Liver (tissue), 9 donors: ENCODE data around the gene PERCC1. TPM values are rescaled to one million over a fixed set of nuclear protein-coding genes. Genes with fewer than 3 reads are reported as not detected.

ENCODE experiments used
- DNase-seq: peaks from one replicate; pipeline ENCODE4 v3.0.0-alpha.2; 2017; ENCODE audit warnings: low spot score
- H3K27ac ChIP-seq, 2 donors: one replicate each; pipeline ENCODE4 v1.7.0; 2013; ENCODE audit warnings: inconsistent platforms in 2 of 2, low read length in 2 of 2, control low read depth in 1 of 2, low read depth in 1 of 2, mild to moderate bottlenecking in 1 of 2
- H3K27me3 ChIP-seq, 4 donors: one replicate each; pipeline versions ENCODE4 v1.6.1 to v1.7.0; 2013; ENCODE audit warnings: low read length in 3 of 4, inconsistent platforms in 1 of 4, mild to moderate bottlenecking in 1 of 4, moderate library complexity in 1 of 4; ENCODE audit not compliant: control insufficient read depth in 4 of 4, insufficient read depth in 4 of 4
- H3K36me3 ChIP-seq, 4 donors: one replicate each; pipeline versions ENCODE4 v1.6.1 to v1.7.0; 2013; ENCODE audit warnings: low read length in 3 of 4, mild to moderate bottlenecking in 3 of 4, low read depth in 1 of 4, moderate library complexity in 1 of 4; ENCODE audit not compliant: control insufficient read depth in 4 of 4, insufficient read depth in 3 of 4
- H3K4me1 ChIP-seq, 4 donors: one replicate each; pipeline versions ENCODE4 v1.6.1 to v1.7.0; 2013; ENCODE audit warnings: low read length in 3 of 4, mild to moderate bottlenecking in 3 of 4, moderate library complexity in 1 of 4; ENCODE audit not compliant: control insufficient read depth in 4 of 4, insufficient read depth in 4 of 4
- H3K4me3 ChIP-seq, 3 donors: one replicate each; pipeline versions ENCODE4 v1.6.1 to v1.7.0; 2013; ENCODE audit warnings: low read length in 3 of 3, control low read depth in 1 of 3, low read depth in 1 of 3, mild to moderate bottlenecking in 1 of 3
- H3K9ac ChIP-seq, 2 donors: one replicate each; pipeline ENCODE4 v1.7.0; 2013; ENCODE audit warnings: low read length in 2 of 2, mild to moderate bottlenecking in 2 of 2, moderate library complexity in 2 of 2, control low read depth in 1 of 2, low read depth in 1 of 2
- H3K9me3 ChIP-seq, 4 donors: one replicate each; pipeline versions ENCODE4 v1.6.1 to v1.7.0; 2013; ENCODE audit warnings: low read length in 3 of 4; ENCODE audit not compliant: control insufficient read depth in 4 of 4
- EGR1 ChIP-seq, 2 donors: IDR thresholded peaks; 2 replicates each; pipeline ENCODE4 v1.6.1; 2016 to 2018; ENCODE audit warnings: antibody characterized with exemption in 2 of 2, low read depth in 2 of 2
- FOXA1 ChIP-seq: IDR thresholded peaks from 2 replicates; pipeline ENCODE4 v1.6.1; 2016; ENCODE audit warnings: antibody characterized with exemption
- FOXA2 ChIP-seq: IDR thresholded peaks from 2 replicates; pipeline ENCODE4 v1.6.1; 2016; ENCODE audit warnings: antibody characterized with exemption
- HNF4A ChIP-seq, 2 donors: conservative IDR thresholded peaks; 2 replicates each; pipeline ENCODE4 v1.6.1; 2016; ENCODE audit warnings: antibody characterized with exemption in 2 of 2, mild to moderate bottlenecking in 2 of 2
- JUND ChIP-seq, 2 donors: IDR thresholded peaks; 2 replicates each; pipeline ENCODE4 v1.6.1; 2016; ENCODE audit warnings: antibody characterized with exemption in 2 of 2
- NR2F2 ChIP-seq: IDR thresholded peaks from 2 replicates; pipeline ENCODE4 v1.6.1; 2016; ENCODE audit warnings: antibody characterized with exemption
- RAD21 ChIP-seq, 2 donors: IDR thresholded peaks; 2 replicates each; pipeline ENCODE4 v1.6.1; 2016; ENCODE audit warnings: antibody characterized with exemption in 2 of 2, mild to moderate bottlenecking in 2 of 2
- RXRA ChIP-seq, 2 donors: IDR thresholded peaks; 2 replicates each; pipeline ENCODE4 v1.6.1; 2017 to 2018; ENCODE audit warnings: antibody characterized with exemption in 2 of 2, mild to moderate bottlenecking in 1 of 2
- SP1 ChIP-seq: IDR thresholded peaks from 2 replicates; pipeline ENCODE4 v1.6.1; 2018; ENCODE audit warnings: antibody characterized with exemption, mild to moderate bottlenecking
- YY1 ChIP-seq: IDR thresholded peaks from 2 replicates; pipeline ENCODE4 v1.6.1; 2016; ENCODE audit warnings: antibody characterized with exemption, mild to moderate bottlenecking
- WGBS: extraction: QIAGEN DNeasy Blood & Tissue Kit; methylation state at CpG from one replicate; pipeline ENCODE4 v1.1.7; 2013; 5-methylcytosine and 5-hydroxymethylcytosine counted together
- polyA plus RNA-seq, 2 donors: library from polyadenylated mRNA; stranded (reverse) in 1 of 2; unstranded in 1 of 2; fragments of 200-250 nt in 1 of 2; fragments of >200 nt in 1 of 2; fragmentation: Nextera tagmentation in 1 of 2; extraction: Ambion mirVana in 1 of 2; gene quantifications; one replicate each; pipeline versions ENCODE4 v1.2.1 to v1.2.3, GENCODE V29; 2013 to 2015
- total RNA-seq, 2 donors: library from RNA; depleted of rRNA; stranded (reverse); fragments of >200 nt; gene quantifications; one replicate each; pipeline ENCODE4 v1.2.3, GENCODE V29; 2014
- TF ChIP-seq, protein P1 (sequence below): IDR thresholded peaks from 2 replicates; pipeline ENCODE4 v1.6.1; 2016; ENCODE audit warnings: antibody characterized with exemption, mild to moderate bottlenecking
- TF ChIP-seq, protein P2 (sequence below): IDR thresholded peaks from 2 replicates; pipeline ENCODE4 v1.6.1; 2016; ENCODE audit warnings: antibody characterized with exemption
- TF ChIP-seq, protein P3 (sequence below): fragments of 150-350 bp; IDR thresholded peaks from 2 replicates; pipeline ENCODE4 v1.5.1; 2017; ENCODE audit warnings: improper control_type of control experiment, low read depth, low read length; ENCODE audit not compliant: missing input control
- donor health status: healthy.
- donor health status: healthy.
- donor health status: healthy.
- donor health status: healthy.
- donor health status: healthy.

Gene PERCC1
- total and polyA plus RNA-seq, 4 donors: 0.50 to 4.7 TPM; not detected in 2

DNA sequence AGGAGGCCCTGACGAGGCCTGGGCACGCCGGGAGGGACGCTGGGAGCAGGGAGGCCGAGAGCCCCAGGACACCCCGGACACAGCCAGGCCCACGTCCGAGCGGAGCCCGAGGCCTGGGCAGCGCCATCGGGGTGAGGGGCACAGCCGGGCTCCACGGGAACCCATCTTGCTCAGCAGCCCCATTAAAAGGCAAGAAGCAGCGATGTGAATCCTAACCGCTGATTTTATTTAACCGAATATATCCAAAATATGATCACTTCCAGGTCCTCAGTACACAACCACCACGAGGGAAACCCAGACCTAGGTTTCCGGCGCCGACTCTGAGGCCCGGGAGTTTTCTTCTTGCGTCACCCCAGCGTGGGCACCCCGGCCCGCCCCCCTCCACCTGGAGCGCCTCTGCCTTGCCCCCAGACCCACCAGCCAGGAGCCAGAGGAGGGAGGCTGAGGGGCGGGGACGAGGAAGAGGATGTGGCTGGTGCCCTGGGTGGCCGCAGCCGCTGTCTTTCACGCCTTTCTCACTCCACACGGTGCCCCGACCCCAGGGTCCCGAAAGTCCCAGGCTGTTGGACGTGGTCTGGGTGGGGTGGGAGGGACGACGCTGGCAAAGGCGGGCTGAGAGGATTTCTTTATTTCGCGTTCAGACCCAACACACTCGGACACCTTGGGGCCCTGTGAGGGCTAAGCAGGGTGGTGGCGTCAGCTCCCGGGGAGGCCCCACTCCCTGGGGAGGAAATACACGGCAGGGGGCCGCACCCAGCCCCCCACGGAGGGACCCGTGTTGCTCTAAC lies 14.0 kb downstream of the PERCC1 start:
- no peak overlapping the region for H3K4me3 ChIP-seq
- H3K9me3 ChIP-seq: no peaks in the 10 kb centered on the region
- H3K27ac ChIP-seq: no peak overlapping the region
- WGBS: 90% methylated on average over 48 of the region's 48 CpGs
- no peak overlapping the region for H3K9ac ChIP-seq
- no peak for DNase-seq
- H3K4me1 ChIP-seq: no peaks in the 10 kb centered on the region
- TF ChIP-seq RXRA (IDR thresholded peaks at IDR 0.05): no peak
- TF ChIP-seq HNF4A (conservative IDR thresholded peaks at IDR 0.05): no peak
- TF ChIP-seq YY1: no peak
- TF ChIP-seq JUND (IDR thresholded peaks at IDR 0.05): no peak
- TF ChIP-seq SP1: no peak
- TF ChIP-seq, protein P1, sequence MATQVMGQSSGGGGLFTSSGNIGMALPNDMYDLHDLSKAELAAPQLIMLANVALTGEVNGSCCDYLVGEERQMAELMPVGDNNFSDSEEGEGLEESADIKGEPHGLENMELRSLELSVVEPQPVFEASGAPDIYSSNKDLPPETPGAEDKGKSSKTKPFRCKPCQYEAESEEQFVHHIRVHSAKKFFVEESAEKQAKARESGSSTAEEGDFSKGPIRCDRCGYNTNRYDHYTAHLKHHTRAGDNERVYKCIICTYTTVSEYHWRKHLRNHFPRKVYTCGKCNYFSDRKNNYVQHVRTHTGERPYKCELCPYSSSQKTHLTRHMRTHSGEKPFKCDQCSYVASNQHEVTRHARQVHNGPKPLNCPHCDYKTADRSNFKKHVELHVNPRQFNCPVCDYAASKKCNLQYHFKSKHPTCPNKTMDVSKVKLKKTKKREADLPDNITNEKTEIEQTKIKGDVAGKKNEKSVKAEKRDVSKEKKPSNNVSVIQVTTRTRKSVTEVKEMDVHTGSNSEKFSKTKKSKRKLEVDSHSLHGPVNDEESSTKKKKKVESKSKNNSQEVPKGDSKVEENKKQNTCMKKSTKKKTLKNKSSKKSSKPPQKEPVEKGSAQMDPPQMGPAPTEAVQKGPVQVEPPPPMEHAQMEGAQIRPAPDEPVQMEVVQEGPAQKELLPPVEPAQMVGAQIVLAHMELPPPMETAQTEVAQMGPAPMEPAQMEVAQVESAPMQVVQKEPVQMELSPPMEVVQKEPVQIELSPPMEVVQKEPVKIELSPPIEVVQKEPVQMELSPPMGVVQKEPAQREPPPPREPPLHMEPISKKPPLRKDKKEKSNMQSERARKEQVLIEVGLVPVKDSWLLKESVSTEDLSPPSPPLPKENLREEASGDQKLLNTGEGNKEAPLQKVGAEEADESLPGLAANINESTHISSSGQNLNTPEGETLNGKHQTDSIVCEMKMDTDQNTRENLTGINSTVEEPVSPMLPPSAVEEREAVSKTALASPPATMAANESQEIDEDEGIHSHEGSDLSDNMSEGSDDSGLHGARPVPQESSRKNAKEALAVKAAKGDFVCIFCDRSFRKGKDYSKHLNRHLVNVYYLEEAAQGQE: no peak
- no peak for TF ChIP-seq FOXA1
- no peak for TF ChIP-seq RAD21 (IDR thresholded peaks at IDR 0.05)
- no peak for TF ChIP-seq EGR1 (IDR thresholded peaks at IDR 0.05; ENCODE audit: low read depth in 2 of 2)
- no peak for TF ChIP-seq FOXA2
- peaks cover 0 to 17% (median 6%) of the 10 kb centered on the region in 4 donors for H3K36me3 ChIP-seq
- H3K27me3 ChIP-seq: no peaks in the 10 kb centered on the region

DNA sequence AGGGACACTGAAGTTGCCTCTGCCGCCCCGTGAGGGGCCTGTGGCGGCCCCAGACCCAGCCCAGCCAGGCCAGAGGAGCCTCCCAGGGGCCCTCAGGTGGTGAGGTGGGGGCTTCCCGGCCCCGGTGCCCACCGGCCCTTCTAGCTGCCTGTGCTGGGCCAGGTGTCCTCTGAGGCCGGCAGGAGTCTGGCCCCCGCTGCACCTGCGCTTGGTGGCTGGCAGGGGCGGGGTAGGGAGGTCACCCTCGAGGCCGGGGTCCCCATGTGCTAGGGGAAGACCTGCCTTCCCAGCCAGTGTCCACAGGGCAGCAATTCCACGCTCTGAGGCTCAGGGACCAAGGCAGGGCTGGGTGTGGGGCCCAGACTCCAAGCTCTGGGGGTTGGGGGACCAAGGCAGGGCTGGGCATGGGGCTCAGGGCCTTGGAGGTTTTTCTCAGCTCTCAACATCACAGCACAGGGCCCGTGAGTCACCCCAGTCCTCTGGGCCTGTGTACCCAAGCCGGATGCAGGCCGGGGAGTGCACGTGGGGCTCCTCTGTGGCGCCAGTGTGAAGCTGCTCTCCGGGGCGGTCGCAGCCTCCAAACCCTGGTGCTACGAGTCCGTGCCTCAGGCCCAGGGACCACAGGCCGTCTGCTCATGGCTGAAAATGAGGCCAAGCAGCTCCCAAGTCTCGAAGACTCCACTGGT lies 14.8 kb downstream of the PERCC1 start:
- no peaks in the 10 kb centered on the region for H3K4me1 ChIP-seq
- no peak overlapping the region for H3K9ac ChIP-seq
- DNase-seq: no peak
- 89% methylated on average over 25 of the region's 25 CpGs for WGBS
- peaks cover 0 to 19% (median 6%) of the 10 kb centered on the region in 4 donors for H3K36me3 ChIP-seq
- no peaks in the 10 kb centered on the region for H3K27me3 ChIP-seq
- no peak overlapping the region for H3K27ac ChIP-seq
- no peak overlapping the region for H3K4me3 ChIP-seq
- no peaks in the 10 kb centered on the region for H3K9me3 ChIP-seq
- TF ChIP-seq, protein P2, sequence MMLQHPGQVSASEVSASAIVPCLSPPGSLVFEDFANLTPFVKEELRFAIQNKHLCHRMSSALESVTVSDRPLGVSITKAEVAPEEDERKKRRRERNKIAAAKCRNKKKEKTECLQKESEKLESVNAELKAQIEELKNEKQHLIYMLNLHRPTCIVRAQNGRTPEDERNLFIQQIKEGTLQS: no peak

DNA sequence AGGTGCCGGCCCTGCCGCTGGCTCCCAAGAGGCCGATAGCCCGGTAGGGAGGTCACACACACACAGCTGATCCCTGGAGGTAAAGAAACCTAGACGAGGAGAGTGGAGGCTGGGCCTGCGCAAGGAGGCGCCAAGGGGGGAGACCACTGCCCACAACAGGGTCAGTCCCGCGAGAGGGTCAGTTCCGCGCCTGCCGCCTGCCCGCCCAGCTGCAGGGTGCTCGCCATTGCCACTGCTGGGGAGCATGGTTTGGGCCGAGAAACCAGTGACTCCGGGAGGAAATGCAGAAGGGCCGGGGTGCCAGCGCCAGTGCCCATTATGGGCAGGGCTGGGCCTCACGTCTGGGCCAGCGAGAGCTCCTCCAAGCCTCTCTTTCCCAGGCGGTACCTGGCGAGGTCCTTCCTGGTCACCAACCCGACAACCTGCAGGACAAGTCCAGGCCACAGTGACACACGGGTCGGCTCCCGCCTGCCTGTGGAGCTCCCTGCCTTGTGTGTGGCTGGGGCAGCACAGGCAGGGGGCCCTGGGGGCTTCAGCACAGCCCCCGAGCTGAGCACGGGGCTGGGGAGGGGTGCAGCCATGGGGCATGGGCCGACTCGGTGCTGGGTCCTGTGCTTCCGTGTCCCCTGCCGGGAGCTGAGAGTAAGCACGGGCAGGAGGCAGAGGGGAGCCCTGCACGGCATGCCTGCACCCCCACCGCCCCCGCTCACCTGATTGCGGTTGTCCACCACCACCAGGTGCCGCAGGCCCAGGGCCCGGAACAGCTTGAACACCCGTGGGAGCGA lies 15.6 kb downstream of the PERCC1 start:
- H3K36me3 ChIP-seq: peaks cover 0 to 26% (median 6%) of the 10 kb centered on the region in 4 donors

More for the DNA sequence above, 15.6 kb downstream of the PERCC1 start:
- DNase-seq: no peak
- Histone ChIP-seq H3K27ac (no peak overlapping the region), H3K27me3 (no peaks in the 10 kb centered on the region), H3K4me1 (no peaks in the 10 kb centered on the region), H3K9me3 (no peaks in the 10 kb centered on the region), H3K9ac (no peak overlapping the region), H3K4me3 (no peak overlapping the region)
- TF ChIP-seq, protein P1: no peak
- no peak for TF ChIP-seq NR2F2
- TF ChIP-seq, protein P3, sequence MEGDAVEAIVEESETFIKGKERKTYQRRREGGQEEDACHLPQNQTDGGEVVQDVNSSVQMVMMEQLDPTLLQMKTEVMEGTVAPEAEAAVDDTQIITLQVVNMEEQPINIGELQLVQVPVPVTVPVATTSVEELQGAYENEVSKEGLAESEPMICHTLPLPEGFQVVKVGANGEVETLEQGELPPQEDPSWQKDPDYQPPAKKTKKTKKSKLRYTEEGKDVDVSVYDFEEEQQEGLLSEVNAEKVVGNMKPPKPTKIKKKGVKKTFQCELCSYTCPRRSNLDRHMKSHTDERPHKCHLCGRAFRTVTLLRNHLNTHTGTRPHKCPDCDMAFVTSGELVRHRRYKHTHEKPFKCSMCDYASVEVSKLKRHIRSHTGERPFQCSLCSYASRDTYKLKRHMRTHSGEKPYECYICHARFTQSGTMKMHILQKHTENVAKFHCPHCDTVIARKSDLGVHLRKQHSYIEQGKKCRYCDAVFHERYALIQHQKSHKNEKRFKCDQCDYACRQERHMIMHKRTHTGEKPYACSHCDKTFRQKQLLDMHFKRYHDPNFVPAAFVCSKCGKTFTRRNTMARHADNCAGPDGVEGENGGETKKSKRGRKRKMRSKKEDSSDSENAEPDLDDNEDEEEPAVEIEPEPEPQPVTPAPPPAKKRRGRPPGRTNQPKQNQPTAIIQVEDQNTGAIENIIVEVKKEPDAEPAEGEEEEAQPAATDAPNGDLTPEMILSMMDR: no peak
- no peak for TF ChIP-seq HNF4A (conservative IDR thresholded peaks at IDR 0.05)
- 95% methylated on average over 41 of the region's 41 CpGs for WGBS
